HG02623 (cell line): ENCODE results near the gene HINT3.
"Not testable (repeated sequence)": the region's sequence is repeated elsewhere in the genome, so short reads cannot be mapped to it uniquely, and the experiment has no call there.

Source experiments
- ATAC-seq: cut with Tn5 transposase; IDR thresholded peaks from one replicate; pipeline ENCODE4 v1.9.1; 2021; ENCODE audit warnings: moderate library complexity; ENCODE audit not compliant: unreplicated experiment

Gene HINT3

GRCh38 chr6:125994670-125995488 is 38.3 kb downstream of the HINT3 start:
- no peak for ATAC-seq

DNA sequence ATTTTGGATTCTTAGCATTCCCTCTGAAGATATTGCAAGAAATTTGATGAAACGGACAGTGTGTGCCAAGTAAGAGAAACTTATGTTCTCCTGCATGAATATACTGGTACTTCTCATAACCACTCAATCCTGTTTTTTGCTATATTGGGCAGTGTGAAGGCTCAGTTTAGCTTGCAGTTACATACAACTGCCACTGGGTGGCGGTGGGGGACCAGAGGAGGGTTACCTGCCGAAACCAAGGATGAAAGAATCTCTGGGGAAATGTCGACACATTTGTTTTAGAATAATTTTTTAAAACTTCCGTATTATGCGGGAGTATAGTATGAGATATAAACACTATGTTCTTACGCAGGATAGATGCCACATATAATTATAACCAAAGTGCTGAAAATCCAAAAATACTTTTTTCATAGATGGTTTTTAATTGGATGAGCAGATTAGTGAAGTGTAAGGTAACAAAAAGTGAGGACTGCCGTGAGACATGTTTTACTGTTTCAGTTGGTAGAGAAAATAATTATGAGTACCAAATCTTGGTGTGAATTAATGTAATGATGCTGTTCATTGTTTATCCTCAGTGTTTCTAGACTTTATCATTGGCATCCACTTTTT is 39.5 kb downstream of the HINT3 start:
- peak; percentile 92 for ATAC-seq

GRCh38 chr6:126002755-126003679 is 46.4 kb downstream of the HINT3 start:
- no peak for ATAC-seq

GRCh38 chr6:126007800-126008199 is 51.2 kb downstream of the HINT3 start:
- ATAC-seq = no peak

DNA sequence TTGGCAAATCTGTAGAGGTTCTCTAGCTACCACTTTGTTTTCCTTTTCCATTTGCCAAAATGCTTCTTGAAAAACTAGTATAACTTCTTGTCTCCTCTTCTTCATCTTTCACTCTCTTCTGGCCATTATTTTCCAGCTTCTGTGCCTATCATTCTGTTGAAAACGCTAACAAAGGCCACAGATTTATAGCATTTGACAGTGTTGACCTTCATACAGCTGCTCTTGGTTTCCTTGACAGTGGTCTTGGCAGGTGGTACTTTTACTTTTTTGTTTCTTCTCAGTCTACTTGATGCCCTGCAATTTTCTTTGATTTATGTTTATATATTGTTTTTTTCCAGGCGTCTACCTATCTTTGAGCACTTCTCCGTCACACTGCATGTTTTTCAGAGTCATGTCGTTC is 53.5 kb downstream of the HINT3 start:
- ATAC-seq = no peak

- ATAC-seq = no peak
Observed at GRCh38 chr6:126015863-126016262, 59.3 kb downstream of the HINT3 start.

- no peak for ATAC-seq
Observed at GRCh38 chr6:126016591-126016990, 60.0 kb downstream of the HINT3 start.

- ATAC-seq = no peak
Observed at GRCh38 chr6:126017668-126018067, 61.1 kb downstream of the HINT3 start.

DNA sequence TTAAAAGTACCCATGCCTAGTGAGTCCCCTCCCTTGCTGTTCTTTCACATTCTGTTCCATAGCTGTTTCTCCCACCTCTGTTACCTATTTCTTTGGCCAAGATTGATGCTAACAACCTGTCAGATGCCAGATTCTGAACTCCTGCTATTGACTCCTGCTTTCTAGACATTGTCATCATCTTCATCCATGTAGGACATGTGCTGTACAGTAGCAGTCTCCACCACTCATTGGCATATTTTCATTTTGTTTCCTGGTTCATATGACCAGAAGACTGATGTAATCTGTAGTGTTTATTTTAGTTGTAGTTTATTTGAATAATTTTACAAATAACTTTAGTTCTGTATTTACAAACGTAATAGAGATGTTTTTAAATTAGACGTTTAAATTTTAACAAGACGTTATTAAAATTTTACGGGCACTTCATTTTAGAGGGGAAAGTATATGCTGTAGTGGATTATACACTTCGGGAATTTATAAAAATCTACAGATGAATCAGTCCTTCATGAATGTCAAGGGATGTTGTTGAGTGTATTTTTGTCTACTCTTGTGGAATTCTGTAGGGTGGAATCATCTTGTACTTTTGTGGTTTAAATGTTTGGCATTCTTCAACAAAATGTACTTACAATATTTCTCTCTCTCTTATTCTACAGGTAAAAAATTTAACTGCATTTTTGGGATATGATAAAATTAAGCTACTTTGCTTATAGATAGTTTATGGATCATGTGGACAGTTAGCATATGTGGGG is 63.9 kb downstream of the HINT3 start:
- ATAC-seq = no peak

- ATAC-seq = not testable (repeated sequence)
Observed at GRCh38 chr6:126023474-126023873, 66.9 kb downstream of the HINT3 start.

- ATAC-seq = no peak
Observed at GRCh38 chr6:126026001-126026400, 69.4 kb downstream of the HINT3 start.

DNA sequence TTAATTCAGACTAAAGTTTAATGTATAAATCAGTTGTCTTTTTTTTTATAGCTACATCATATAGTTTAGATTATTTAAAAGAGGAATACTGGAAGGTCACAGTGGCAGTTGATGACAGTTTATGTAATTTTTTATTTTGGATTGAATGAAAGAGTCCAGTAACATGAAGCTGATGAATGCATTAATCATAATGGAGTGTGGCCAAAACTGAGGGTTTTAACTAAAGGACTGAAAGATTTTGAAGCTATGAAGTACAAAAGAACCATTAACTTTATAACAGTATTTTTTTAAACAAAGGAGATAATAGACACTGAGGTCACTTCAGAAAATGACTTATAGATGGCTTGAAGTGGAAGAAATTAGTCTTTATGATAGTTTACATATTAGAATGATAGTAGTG is 71.0 kb downstream of the HINT3 start:
- no peak for ATAC-seq
